GM12864 (cell line): ENCODE data around the gene ADAT3.
A peak's percentile ranks its signal among the peaks of the same experiment; 100 is the strongest.

Experiments
- DNase-seq: peaks from one replicate; pipeline ENCODE4 v3.0.0-alpha.2; 2011; ENCODE audit warnings: low read depth
- H3K4me3 ChIP-seq: 2 replicates; pipeline ENCODE4 v1.5.1; 2011; ENCODE audit warnings: mild to moderate bottlenecking, low read depth, low read length, control low read depth
- CTCF ChIP-seq: IDR thresholded peaks from 2 replicates; pipeline ENCODE4 v1.5.1; 2011; ENCODE audit warnings: low read depth, mild to moderate bottlenecking, moderate library complexity, low read length, control low read depth, inconsistent platforms; ENCODE audit errors: missing control alignments

Gene ADAT3

DNA sequence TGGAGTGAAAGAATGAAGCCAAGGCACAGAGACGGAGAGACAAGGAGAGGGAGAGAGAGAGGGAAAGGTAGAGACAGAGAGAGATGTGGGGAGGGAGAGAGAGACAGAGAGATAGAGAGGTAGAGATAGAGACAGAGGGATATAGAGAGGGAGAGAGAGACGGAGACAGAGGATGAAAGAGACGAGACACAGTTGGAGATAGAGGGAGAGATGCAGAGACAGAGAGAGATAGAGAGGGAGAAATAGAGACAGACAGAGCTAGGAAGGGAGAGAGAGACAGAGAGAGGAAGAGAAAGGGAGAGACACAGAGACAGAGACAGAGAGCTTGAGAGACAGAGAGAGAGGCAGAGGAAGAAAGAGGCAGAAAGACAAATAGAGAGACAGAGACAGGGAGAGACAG, 31.2 kb downstream of the ADAT3 start:
- no peak for DNase-seq
- no peak for TF ChIP-seq CTCF
- H3K4me3 ChIP-seq: no peak overlapping the region

- no peak for DNase-seq
- TF ChIP-seq CTCF: no peak
Observed at GRCh38 chr19:1936916-1937610, 31.9 kb downstream of the ADAT3 start.

GRCh38 chr19:1938071-1938470, 32.9 kb downstream of the ADAT3 start:
- no peak for TF ChIP-seq CTCF
- DNase-seq: no peak
- H3K4me3 ChIP-seq: no peak overlapping the region

More at GRCh38 chr19:1936916-1937610, 31.9 kb downstream of the ADAT3 start:
- no peak overlapping the region for H3K4me3 ChIP-seq

DNA sequence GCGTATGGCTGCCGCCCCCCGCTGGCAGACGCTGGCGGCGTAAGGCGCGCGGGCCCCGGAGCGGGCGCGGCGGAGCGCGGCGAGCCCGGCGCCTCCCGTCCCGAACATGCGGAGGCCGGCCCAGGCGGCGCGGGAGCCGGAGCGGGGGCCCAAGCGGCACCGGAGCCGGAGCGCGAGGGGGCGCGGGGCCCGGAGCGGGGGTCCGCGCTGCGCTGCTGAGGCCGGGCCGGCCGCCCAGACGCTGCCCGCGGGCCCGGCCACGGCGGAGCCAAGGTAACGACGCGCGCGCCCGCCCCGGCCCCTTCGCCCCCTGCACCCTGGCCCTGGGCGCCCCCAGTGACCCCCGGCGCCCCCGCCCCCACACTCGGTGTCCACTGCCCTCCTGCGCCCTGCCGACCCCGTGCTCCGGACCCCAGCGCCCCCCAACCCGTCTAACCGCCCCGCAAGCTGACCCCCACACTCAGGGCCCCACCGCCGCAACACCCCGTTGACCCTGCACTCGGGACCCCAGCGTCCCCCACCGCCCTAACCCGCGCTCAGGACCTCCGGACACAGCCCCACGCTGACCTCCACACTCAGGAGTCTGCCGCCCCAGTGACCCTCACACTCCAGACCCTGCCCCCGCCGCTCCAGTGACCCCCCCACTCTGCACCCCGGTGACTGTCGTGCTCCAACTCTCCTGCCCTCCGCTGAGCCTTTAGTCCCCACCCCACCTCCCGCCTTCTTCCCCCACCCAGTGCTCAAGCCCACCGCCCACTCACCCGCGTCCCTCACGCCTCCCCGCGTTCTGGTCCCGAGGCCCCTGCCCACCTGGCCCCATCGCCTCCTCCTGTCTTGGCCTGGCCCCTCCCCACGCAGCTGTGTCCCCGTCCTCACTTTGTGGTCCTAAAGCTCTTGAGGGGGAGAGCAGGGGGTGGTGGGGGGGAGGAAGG, 36.2 kb downstream of the ADAT3 start, which contains the start of gene CSNK1G2:
Gene CSNK1G2 (plus strand): TSS at position 27 of the 932 bp plus-strand sequence. CDS start 28,601 bp downstream, outside the sequence.
- TF ChIP-seq CTCF: peak; percentile 20
- DNase-seq: no peak
- peak within 1 kb of the TSS; percentile 84 for H3K4me3 ChIP-seq

DNA sequence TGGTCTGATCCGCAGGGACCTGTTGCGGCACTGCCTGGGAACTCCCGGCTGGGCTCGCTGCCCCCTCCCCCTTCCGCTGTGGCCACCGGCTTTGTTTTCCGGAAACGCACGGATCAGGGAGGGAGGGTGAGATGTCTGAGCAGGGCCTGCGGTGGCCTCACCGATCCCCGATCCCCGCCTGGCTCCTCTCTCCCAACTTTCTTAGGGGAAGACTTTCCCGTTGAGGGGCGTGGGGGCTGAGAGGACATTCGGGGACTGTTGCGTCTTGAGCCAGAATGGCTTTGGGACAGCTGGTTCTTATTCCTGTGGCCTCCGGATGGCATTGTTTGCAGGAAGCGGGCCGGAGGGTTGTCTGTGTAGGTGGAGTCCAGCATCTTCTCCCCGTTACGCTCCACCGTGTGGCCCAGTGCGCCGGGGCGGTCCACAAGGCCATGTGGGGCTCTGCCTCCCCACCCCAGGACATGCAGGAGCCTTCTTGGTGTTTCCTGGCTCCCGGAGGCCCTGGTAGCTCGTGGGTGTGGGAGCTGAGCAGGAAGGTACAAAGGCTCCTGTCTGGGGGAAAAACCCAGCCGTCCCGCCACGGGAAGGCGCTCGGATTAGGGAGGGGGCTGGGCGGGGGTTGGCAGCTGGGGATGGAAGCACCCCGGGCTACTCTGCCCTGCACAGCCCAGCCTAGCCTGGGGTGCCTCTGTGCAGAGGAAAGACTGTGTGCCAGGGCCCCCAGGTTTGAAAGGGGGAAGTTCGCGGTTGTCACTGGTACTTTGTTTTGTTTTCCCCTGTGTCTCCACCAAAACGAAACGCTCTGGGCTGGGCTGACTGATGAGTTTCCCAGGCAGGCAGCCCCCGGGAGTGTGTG, 37.1 kb downstream of the ADAT3 start:
- H3K4me3 ChIP-seq: peak overlapping the region; percentile 82
- no peak for DNase-seq
- no peak for TF ChIP-seq CTCF

DNA sequence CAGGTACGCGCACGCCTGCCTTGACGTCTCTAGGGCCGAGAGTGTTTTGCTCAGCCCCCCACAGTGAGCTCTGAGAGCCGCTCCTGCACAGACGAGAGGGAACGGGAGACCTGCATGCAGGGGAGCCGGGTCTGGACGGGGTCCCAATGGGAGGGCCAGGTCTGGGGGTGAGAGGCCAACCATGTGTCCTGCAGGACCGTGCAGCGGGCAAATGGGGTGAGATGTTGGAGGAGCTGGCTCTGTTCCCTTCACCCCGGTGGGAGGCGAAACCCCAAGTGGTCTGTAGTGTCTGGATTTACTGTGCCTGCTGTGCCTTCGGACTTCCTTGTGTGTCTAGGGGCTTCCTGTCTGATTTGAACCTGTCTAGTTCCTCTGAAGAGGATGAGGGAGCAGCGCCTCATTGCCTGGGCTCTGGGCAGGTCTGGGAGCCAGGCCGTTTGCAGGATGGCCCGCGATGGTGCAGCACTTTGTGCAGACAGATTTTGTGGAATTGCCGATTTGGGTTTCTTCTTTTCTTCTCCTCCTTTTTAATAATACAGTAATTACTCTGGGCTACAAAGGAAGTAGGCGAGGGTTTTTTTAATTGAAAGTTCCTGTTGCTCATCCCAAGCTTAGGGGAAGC, 37.8 kb downstream of the ADAT3 start:
- no peak for TF ChIP-seq CTCF
- DNase-seq: no peak
- H3K4me3 ChIP-seq: peak overlapping the region; percentile 82
